GM10248 (cell line): ENCODE measurements around the gene HOXA6.

Source experiments
- CTCF ChIA-PET: fragments of 300-600 bp; sonication (Branson Sonifier 250); formaldehyde crosslinking; extraction: SDS; loops from one replicate; lab custom pipeline; 2021; ENCODE audit warnings: antibody characterized with exemption; lab: Yijun Ruan, JAX
- POLR2A ChIA-PET: fragments of 350-650 bp; sonication (Branson Sonifier 250); formaldehyde crosslinking; extraction: SDS; loops from one replicate; lab custom pipeline; 2020; ENCODE audit warnings: antibody characterized with exemption; lab: Yijun Ruan, JAX
- DNase-seq: peaks from one replicate; pipeline ENCODE4 v3.0.0; 2012; ENCODE audit errors: extremely low spot score
- CTCF ChIP-seq: IDR thresholded peaks from 2 replicates; pipeline ENCODE4 v1.5.1; 2012; ENCODE audit warnings: mild to moderate bottlenecking, low read depth; ENCODE audit errors: extremely low read depth, missing control alignments, control extremely low read depth

The HOXA6 gene

GRCh38 chr7:27132978-27133377, 14.6 kb downstream of the HOXA6 start:
- POLR2A ChIA-PET, result no interaction called here
- CTCF ChIA-PET, result interaction anchor here (1.0 kb wide), 1 partner anchor 28 kb away, joined by 3 read pairs; no protein-coding TSS in a partner anchor
- DNase-seq, result no peak
- TF ChIP-seq CTCF, result no peak

GRCh38 chr7:27132214-27132613, 15.4 kb downstream of the HOXA6 start:
- POLR2A ChIA-PET, result no interaction called here
- DNase-seq, result no peak
- CTCF ChIA-PET, result interaction anchor here (1.0 kb wide), 1 partner anchor 29 kb away, joined by 3 read pairs; no protein-coding TSS in a partner anchor
- TF ChIP-seq CTCF, result no peak

- POLR2A ChIA-PET, result no interaction called here
These were observed 16.2 kb downstream of the HOXA6 start for GRCh38 chr7:27131390-27131819.

GRCh38 chr7:27130540-27131389, 16.8 kb downstream of the HOXA6 start, which contains the start of gene HOXA4:
TSS of gene HOXA4 (minus strand) at chr7:27130757. CDS start at chr7:27130733, 24 bp downstream.
- peak; percentile 71 for DNase-seq
- POLR2A ChIA-PET, result no interaction called here
- CTCF ChIA-PET, result interaction anchor here (0.9 to 2.0 kb wide), 6 partner anchors 20 to 45 kb away, joined by 3 to 6 read pairs (median 4); no protein-coding TSS in a partner anchor
- no peak for TF ChIP-seq CTCF

More at GRCh38 chr7:27131390-27131819, 16.2 kb downstream of the HOXA6 start:
- CTCF ChIA-PET, result interaction anchor here (0.9 to 2.0 kb wide), 6 partner anchors 19 to 46 kb away, joined by 3 to 6 read pairs (median 4); no protein-coding TSS in a partner anchor
- no peak for TF ChIP-seq CTCF
- no peak for DNase-seq

GRCh38 chr7:27129729-27130539, 17.6 kb downstream of the HOXA6 start:
- DNase-seq, result no peak
- CTCF ChIA-PET, result interaction anchor here (1.0 to 2.0 kb wide), 3 partner anchors 20 to 33 kb away, joined by 3 to 6 read pairs (median 4); no protein-coding TSS in a partner anchor

More at GRCh38 chr7:27129729-27130539, 17.6 kb downstream of the HOXA6 start:
- POLR2A ChIA-PET, result no interaction called here
- TF ChIP-seq CTCF, result no peak
